NCI-H1105 treated with DMSO at 0.1 percent for 48 hours (cell line): ENCODE results near the gene CLDN20.
A peak's percentile ranks its signal among the peaks of the same experiment; 100 is the strongest.
"Not testable (repeated sequence)": the region's sequence is repeated elsewhere in the genome, so short reads cannot be mapped to it uniquely, and the experiment has no call there.

ENCODE experiments used
- DNase-seq: peaks from one replicate; lab custom pipeline; 2025; lab: John Stamatoyannopoulos, UW

Gene CLDN20

DNA sequence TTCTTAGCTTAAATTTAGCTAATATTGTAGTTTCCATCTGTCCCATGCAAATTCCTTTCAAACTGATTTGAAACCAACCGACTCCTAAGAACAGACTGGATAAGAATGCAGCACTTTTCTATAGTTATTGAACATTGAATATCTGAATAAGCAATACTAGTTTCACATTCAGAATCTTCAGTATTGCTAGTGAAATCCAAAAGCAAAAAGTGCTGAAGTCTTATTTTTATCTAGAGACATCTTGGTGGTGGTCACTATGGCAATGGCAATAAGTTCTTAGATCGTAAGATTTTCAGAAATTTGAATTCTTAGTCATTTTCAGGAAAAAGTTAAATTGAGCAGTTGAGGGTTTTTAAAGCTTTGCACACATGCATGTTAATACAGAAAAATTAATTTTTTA, 47.8 kb downstream of the CLDN20 start:
- no peak for DNase-seq

DNA sequence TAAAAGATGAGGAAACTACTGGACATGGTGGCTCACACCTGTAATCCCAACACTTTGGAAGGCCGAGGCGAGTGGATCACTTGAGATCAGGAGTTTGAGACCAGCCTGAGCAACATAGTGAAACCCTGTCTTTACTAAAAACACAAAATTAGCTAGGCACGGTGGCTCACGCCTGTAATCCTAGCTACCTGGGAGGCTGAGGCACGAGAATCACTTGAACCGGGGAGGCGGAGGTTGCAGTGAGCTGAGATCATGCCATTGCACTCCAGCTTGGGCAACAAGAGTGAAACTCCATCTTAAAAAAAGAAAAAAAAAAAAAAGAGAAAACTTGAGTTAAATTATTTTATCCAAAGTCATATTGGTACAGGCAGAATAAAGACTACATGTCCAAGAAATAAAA, 49.1 kb downstream of the CLDN20 start:
- DNase-seq: not testable (repeated sequence)

DNA sequence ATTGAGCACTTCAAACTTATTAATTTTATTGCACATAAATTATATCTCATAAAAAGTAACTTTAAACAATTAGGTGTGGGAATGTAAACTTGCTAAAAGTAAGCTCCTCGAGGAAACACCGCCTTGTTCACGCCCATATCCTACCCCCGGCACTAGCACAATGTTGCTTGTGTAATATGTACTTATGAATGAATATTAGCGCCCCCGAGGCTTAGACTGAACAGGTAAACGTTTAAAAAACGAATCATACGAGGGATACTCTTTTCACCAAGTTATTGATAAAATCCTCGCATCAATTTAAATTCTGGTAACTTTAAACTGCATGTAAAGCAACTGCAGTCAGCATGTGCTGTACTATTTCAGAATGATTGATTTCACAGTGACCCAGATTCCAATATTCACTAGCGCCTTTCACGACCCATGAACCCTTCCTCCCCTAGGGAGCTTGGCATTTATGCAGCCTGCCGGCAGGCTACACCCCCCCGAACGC, 49.8 kb downstream of the CLDN20 start:
- peak; percentile 54 for DNase-seq

DNA sequence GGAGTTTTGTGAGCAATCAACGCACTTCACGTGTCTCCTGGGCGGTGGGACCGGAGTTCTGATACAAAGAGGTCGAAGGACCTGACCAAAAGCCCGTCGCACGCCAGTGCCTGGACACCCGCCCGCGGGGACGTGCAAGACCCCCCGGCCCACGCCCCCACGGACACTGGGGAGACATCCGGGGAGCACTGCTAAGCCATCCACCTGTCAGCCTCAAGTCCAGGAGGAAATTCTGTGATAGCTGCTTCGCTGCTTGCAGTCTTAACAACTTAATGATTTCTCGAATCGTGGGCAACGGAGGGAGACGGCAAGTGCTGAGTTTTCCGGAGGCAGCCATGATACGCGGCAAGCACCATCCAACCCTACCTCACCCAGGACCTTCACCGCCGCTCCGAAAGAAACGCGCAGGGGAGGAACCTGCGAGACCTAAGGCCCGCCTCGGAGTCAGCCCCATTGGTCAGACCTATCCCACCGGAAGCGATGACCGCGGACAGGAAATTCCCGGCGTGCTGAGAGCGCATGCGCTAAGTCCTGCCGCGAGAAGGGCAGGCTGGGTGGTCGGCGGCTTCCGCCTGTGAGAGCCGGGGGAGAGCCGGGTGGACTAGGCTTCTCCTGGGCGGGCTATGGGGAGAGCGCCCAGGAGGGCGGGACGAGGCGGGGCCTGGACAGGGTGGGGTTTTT, 50.4 kb downstream of the CLDN20 start, which contains the start of gene TFB1M:
Gene TFB1M, minus strand, starts transcription at position 393 of the 681 bp plus-strand sequence. Its CDS starts 56 bp downstream, at position 337.
- peak; percentile 100 for DNase-seq

DNA sequence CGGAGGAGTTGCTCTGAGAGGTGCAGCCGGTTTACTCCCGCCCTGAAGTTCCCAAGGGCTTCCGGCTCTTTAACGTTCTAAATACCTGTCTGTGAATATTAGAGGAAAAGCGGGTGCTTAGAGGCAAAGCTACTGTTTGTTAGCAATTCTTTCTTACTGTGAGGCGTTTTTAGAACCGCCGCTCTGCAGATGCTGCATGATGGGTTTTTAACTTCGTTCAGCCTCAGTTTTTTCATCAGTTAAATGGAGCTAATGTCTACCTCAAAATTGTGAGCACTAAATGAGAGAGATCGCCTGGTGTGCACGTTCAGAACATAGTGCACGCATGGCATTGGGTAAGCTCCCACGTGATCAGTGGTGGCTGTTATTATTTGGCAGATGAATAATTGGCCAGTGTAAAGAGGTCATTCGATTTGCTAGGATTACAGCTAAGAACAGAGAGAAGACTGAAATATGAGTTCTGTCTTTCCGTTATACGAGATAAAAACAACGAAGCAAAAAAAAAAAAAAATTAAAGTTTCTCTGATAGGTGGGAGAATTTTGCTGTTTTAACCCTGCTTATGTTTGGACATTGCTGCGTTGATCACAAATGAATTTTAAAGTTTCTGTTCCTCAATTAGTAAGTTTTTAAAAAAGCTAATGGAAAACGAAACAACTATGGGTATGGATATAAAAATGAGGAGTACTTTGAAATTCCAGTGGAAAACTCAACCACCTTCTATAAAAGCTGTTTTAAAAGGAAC, 51.1 kb downstream of the CLDN20 start:
- DNase-seq: peak; percentile 98

DNA sequence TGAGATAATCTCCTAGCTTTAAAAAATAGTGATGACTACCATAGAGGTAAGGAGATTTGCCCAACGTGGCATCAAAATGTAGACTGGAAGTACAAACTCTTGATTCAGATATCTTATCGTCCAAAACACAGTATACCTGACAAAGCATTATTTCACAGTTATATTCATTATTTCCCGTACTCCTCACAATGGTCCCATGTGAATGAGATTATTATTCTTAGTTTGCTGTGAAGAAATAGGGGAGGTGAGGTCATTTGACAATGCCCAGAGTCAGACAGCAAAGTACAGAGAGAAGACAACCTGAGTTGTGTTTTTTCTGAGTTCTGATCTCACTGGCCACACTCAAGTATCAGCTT, 51.7 kb downstream of the CLDN20 start:
- no peak for DNase-seq

DNA sequence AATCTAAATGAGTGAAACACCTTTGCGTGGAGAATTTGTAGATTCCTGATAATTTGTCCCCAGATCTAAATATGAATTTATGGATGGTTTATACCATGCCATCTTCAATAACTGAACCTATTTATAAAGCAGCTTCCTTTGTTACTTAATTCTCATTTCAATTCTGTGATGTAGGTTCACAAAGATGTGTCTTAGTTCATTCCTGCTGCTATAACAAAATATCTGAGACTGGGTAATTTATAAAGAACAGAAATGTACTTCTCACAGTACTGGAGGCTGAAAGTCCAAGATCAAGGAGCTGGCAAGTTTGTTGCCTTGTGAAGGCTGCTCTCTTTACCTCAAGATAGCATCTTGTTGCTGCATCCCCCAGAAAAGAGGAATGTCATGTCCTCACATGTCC, 52.6 kb downstream of the CLDN20 start:
- no peak for DNase-seq

DNA sequence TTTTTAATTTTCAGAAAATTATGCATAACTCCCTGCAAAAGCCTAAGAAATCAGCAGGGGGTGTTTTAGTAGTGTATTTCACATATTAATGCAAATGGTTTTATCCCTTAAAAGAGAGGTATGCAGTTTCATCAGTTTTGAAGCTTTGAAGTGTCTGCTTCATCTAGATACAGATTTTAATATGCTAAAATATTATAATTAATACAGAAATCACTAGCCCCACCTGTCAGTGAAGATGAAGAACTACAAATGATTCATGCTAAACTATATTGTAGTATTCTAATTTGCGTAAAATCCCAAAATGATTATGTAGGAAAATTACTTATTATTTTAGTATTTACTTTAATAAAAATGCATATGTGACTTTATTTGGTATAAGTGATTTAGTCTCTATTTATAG, 53.4 kb downstream of the CLDN20 start:
- peak; percentile 14 for DNase-seq

DNA sequence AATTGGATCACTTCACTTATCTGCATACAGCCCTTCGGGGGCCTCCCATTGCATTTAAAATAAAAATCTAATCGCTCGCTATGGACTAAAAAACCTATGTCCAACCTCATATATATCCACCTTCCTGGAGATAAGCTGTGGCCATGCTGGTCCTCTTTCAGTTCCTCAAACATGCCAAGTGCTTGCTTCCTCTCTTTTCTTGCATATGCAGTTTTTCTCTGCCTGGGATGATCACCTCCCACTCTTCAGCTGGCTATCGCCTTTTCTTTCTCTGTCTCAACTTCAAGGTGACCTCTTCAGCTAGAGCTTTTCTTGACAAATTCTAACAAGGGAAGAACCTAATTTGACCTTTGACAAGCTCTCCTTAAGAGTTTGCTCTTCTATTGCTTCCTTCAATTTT, 56.1 kb downstream of the CLDN20 start:
- no peak for DNase-seq

DNA sequence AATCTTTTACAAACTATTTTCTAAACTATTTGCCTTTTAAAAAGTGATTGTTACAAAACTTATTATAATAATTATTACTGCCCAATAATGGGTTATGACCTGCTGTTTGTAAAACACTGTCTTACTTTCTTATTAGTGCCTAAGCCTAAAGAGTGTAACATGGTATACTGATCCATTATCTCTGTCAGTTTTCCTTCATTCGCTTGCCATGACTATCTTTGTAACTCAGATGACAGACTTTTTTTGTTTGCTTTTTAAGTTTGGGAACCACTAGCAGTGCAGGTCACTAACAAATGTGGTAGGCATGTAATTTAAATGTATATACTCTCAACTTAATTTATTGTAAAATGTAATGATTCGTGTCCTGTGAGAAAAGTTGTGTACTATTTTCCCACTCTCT, 60.4 kb downstream of the CLDN20 start:
- no peak for DNase-seq

DNA sequence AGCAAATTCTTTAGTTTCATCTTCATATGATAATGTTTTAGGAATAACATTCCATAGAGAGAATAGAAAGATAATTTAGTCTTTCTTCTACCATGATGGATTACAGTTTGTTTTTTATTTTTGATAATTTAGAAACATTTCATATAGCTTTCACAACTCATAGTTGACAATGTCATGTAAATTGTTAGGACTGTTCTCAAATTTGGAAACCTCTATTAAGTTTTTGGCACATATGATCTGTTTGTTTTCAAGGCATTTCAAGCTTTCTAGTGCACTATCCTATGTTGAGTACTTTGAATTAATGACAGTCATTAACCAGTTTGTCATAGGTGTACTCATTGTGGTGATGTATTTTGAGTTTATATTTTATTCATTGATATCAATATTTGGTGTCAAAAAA, 61.2 kb downstream of the CLDN20 start:
- no peak for DNase-seq

DNA sequence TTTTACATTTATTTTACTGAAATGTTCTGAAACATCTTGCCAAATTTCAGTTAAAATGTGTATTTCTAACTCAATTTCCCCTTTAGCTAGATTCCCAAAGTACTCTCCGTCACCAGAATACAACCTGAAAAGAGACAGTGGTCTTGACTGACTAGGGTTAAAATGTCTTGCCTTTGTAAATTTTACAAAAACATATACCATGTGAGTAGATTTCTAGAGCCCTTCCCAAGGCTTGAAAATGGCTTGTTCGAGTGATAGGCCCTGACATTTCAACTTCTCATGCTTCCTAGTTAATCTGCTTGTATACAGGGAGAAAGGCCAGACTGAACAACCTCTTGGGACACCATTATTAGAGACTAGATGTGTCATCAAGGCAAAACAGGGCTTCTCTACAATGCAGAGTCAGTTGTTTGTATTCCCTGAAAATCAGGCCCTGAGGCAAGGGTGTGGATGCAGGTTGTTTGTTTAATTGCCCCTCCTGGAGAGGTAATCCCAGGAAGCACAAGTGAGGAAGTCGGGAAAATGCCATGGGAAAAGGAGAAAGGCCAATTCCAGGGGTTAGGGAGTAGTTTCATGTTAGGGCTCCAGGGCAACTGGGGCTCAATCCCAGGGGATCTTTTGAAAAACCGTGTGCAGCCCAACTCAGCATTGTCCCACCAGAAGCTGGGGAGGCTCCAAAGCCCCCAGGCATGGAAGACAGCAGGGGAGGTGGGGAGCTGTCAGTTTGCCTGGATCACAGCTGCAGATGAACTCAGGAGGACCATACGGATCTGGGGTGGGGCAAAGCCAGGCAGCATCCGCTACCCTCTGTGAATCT, 62.1 kb downstream of the CLDN20 start:
- no peak for DNase-seq
